Measurements from ENCODE around the gene CISTR.

- TF ChIP-seq POLR2A (IDR thresholded peaks at IDR 0.05) (no peak), POLR2AphosphoS5 (IDR thresholded peaks at IDR 0.05) (no peak)
Measured at GRCh38 chr12:53733807-53734200, 18.0 kb downstream of the CISTR start.
